Renal pelvis (tissue), 4 donors: ENCODE results near the gene RHOT2. TPM values are rescaled to one million over a fixed set of nuclear protein-coding genes. Genes with fewer than 3 reads are reported as not detected.

Source experiments
- DNase-seq: peaks from one replicate; pipeline ENCODE4 v3.0.0-alpha.2; 2013
- polyA plus RNA-seq, 3 donors: library from polyadenylated mRNA; unstranded; fragments of 120-200 nt; gene quantifications; one replicate each; pipeline ENCODE4 v1.2.1, GENCODE V29; 2013; ENCODE audit not compliant: insufficient read length in 3 of 3

Gene RHOT2
- polyA plus RNA-seq, 3 donors, result 85.9 to 117 (median 97.9) TPM

GRCh38 chr16:630249-630814, 37.6 kb upstream of the RHOT2 start:
- DNase-seq, result no peak

DNA sequence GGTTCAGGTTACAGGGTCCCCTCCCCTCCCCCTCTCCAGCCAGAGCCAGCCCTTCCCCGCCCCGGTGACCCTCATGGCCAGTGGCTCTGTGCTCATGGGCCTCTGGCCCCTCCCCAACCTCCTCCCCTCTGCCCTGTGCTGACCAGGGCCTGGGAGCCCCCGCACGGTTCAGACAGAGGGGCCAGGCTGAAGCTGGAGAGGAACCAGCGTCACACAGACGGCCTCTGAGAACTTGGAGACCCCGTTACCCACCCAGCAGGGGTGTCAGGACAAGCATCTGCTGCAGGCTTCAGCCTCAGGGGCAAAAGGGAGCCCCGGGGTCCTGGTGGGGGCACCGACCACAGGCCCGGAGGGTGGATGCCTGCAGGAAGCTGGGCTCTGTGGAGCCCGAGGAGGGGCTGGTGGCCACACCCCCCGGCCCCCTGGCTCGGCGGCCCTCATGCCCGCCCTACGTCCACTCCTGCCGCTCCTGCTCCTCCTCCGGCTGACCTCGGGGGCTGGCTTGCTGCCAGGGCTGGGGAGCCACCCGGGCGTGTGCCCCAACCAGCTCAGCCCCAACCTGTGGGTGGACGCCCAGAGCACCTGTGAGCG, 37.0 kb upstream of the RHOT2 start, which contains the start of gene WFIKKN1:
Gene WFIKKN1 (plus strand): TSS at position 171 of the 591 bp plus-strand sequence. CDS start 269 bp downstream, at position 440.
- no peak for DNase-seq

GRCh38 chr16:631808-632358, 36.0 kb upstream of the RHOT2 start:
- DNase-seq, result no peak

- DNase-seq, result no peak
These were observed 35.2 kb upstream of the RHOT2 start for GRCh38 chr16:632486-633335.

DNA sequence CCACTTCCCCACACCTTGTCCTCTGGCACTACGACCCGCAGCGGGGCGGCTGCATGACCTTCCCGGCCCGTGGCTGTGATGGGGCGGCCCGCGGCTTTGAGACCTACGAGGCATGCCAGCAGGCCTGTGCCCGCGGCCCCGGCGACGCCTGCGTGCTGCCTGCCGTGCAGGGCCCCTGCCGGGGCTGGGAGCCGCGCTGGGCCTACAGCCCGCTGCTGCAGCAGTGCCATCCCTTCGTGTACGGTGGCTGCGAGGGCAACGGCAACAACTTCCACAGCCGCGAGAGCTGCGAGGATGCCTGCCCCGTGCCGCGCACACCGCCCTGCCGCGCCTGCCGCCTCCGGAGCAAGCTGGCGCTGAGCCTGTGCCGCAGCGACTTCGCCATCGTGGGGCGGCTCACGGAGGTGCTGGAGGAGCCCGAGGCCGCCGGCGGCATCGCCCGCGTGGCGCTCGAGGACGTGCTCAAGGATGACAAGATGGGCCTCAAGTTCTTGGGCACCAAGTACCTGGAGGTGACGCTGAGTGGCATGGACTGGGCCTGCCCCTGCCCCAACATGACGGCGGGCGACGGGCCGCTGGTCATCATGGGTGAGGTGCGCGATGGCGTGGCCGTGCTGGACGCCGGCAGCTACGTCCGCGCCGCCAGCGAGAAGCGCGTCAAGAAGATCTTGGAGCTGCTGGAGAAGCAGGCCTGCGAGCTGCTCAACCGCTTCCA, 34.4 kb upstream of the RHOT2 start:
- no peak for DNase-seq

DNA sequence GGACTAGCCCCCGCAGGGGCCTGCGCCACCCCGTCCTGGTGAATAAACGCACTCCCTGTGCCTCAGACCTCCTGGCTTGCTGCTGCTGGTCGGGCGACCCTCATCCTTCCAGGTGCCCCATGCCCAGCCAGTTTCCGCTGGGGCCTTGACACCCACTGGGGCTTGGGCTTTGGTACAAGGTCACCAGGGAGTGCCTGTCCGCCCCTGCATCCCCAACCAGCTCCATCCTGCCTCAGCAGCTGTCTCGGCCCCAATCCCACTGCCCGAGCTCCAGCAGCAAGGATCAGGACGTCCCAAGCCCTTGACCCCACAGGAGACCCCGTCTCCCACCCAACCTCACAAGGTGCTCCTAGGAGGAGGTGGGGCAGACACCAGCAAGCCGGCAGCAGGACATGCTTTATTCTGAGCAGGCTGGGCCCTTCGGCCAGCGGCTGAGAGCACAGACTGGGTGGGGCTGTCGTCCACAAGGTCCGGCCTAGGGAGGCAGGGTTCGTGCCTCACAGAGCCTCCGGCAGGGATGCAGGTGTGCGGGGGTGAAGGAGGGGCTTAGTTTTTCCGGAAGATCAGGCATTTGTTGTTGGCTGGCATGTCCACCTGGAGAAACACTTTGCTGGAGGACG, 33.8 kb upstream of the RHOT2 start:
- DNase-seq, result no peak

DNA sequence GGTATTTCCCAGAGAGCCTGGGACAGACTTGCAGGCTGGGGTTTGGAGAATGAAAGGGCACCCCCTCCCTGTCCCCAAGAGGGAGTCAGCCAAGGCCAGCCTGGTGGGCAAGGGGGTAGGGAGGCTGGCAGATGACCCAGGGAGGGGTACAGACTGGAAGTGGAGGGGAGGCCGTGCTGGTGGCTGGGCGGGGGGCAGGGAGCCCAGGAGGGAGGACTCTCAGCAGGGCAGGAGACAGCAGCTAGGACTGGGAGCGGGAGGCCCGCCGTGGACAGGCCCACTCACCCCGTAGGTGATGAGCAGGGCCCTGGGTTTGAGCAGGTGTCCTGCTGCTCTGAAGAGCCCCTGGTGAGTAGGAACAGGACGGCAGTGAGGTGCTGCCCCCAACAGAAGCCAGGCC, 32.9 kb upstream of the RHOT2 start:
- no peak for DNase-seq

GRCh38 chr16:635573-636205, 32.2 kb upstream of the RHOT2 start:
- no peak for DNase-seq

- peak; percentile 94 for DNase-seq
These were observed 31.5 kb upstream of the RHOT2 start, which contains the start of gene METTL26 for GRCh38 chr16:636206-637080. Gene METTL26 (minus strand): TSS chr16:636305. CDS start chr16:636290, 15 bp downstream.

- DNase-seq, result no peak
These were observed 30.6 kb upstream of the RHOT2 start for GRCh38 chr16:637081-638018.

DNA sequence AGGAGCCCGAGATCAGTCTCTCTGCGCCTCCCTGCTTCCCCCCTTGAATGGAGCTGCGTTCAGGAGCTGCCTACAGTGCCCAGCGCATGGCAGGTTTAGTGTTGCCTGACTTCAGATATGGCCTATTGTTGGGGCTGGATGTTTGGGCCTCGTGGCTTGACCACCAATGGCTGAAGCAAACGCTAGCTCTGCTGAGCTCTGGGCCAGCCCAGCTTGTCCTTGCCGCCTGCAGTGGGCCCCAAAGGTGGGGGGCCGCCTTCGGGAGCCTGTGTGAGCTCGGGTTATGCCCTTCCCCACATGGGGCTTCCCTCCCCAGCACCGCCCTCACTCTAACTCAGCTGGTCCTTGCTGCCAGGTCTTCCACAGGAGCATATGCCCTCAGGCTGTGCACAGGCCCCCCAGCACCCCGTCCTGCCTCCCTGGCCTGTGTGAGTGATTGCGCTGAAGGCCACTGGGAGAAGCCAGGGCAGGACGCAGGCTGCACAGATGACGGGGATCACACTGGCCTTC, 29.8 kb upstream of the RHOT2 start:
- DNase-seq, result no peak

DNA sequence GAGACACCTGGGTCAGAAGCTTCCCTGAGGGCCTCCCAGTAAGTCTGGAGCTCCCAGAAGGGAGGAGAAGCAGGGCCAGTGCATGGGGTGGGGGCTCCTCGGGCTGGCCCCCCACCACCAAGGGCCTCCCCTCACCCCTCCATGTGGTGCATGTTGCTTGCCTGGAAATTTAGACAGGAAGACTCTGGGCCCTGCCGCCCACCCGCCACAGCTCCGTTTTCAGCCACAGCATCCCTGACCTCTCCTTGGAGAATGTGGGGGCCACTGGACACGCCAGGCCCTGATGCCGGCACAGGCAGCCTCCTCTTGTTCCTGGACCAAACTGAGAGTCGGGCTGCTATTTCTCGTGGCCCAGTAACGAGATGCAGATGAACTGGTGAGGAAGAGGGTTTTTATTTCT, 29.1 kb upstream of the RHOT2 start:
- DNase-seq, result no peak

- DNase-seq, result no peak
These were observed 27.3 kb upstream of the RHOT2 start for GRCh38 chr16:640614-641013.

GRCh38 chr16:641326-642188, 26.4 kb upstream of the RHOT2 start, which contains the start of gene MCRIP2:
Gene MCRIP2 (plus strand): TSS chr16:641828. CDS start chr16:641992, 164 bp downstream.
- DNase-seq, result no peak

DNA sequence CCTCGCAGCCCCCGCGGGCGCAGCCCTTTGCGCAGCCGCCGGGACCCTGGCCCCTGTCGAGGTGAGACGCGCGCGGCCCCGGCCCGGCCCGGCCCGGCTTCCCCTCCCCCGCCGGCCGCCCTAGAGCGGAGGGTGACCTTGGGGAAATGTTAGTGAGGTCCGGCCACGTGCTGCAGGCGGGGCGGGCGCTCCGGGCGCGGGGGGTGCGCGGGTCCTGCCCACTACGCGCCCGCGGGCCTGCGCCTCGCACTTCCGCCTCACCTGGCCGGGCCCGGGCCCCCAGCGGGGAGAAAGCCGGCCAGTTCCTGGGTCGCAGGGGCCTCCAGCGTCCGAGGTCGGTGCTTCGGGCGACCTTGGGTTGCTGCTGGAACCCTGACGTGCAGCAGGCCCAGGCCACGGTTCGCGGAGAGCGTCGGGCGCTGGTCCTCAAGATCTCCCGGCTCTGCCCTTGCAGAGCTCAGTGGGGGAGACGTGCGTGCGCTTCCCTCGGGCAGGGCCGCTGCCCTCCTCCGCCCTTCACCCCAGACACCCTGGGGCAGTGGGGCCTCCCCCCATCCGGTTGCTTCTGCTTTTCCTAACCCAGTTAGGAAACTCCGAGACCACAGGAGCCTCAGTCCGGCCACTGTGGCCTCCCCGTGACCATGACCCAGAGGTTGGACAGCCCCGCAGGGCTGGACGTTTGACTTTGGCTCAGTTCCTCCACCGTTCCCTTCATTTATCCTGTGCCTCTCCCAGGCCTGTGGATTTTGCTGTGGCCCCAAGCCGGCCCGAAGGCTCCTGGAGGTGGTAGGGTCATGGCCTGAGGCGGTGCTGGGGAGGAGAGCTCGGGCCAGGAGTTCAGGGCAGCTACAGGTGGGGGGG, 25.5 kb upstream of the RHOT2 start:
- DNase-seq, result no peak

DNA sequence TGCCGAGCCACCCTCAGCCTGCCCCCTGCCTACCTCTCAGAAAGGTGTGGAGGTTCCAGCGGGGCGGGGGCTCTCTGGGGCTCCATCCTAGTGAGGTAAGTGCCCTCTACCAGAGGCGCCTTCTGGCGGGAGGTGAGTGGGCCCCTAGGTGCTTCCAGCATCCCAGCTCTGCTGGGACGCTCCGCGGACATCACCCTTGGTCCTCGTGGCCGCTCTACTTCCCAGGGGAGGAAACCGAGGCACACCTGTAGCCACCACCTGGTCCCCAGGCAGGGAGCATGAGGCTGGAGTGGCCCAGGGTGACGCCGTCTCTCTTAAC, 24.9 kb upstream of the RHOT2 start:
- no peak for DNase-seq

DNA sequence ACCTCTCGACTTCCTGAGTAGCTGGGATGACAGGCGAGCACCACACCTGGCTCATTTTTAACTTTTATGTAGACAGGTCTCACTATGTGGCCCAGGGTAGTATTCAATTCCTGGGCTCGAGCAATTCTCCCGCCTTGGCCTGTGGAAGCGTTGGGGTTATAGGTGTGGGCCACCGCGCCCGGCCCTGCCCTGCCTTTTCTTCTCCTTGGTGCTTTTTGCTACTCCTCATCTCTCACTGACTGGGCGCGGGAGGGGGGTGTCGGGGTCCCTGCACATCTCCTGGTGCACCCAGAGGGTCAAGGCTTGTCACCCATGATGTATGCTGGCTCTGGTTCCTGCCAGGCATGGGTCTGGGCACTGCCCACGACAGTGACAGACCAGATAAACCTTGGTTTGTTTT, 23.4 kb upstream of the RHOT2 start:
- DNase-seq, result no peak
